ENCODE measurements around the gene REEP5.

REEP5 gene

DNA sequence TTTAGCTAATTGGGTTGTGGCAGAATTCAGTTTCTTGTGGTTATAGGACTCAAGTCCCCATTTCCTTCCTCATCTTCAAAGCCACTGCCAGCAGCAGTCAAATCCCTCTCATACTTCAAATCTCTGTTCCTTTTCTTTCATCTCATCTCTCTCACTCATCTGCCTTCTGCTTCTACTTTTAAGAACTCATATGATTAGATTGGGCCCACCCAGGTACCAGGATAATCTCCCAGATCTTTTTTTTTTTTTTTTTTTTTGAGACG lies 8.0 kb upstream of the REEP5 start:
- TF ChIP-seq, protein P1, sequence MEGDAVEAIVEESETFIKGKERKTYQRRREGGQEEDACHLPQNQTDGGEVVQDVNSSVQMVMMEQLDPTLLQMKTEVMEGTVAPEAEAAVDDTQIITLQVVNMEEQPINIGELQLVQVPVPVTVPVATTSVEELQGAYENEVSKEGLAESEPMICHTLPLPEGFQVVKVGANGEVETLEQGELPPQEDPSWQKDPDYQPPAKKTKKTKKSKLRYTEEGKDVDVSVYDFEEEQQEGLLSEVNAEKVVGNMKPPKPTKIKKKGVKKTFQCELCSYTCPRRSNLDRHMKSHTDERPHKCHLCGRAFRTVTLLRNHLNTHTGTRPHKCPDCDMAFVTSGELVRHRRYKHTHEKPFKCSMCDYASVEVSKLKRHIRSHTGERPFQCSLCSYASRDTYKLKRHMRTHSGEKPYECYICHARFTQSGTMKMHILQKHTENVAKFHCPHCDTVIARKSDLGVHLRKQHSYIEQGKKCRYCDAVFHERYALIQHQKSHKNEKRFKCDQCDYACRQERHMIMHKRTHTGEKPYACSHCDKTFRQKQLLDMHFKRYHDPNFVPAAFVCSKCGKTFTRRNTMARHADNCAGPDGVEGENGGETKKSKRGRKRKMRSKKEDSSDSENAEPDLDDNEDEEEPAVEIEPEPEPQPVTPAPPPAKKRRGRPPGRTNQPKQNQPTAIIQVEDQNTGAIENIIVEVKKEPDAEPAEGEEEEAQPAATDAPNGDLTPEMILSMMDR (IDR thresholded peaks at IDR 0.05; ENCODE audit: insufficient read depth, missing control alignments) = no peak
- no peak for DNase-seq (ENCODE audit: insufficient read length, low spot score)
- FAIRE-seq = no peak

DNA sequence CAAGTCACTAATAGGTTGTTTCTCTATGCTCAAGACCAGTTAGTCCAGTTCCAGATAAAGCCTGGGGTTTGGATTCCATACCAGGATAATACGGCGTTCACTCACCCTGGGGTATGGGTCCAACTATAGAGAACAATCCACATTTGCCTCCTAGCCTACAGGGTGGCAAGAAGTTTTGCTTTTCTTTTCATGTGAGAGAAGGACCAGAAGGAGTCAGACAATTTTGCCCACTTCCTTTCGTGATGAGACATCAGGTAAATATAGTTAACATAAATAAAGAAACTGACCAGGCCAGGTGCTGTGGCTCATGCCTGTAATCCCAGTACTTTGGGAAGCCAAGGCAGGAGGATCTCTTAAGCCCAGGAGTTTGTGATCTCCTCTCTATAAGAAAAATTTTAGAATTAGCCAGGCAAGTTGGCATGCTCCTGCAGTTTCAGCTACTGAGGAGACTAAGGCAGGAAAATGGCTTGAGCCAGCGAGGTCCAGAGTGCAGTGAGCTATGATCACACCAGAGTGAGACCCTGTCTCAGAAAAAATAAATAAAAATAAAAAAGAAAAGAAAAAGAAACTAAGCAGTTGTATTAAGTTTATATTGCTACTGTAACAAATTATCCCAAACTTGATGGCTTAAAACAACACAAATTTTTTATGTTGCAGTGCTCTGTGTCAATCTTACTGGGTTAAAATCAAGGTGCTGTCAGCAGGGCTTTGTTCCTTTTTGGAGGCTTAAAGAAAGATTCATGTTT lies 7.5 kb upstream of the REEP5 start:
- TF ChIP-seq, protein P1 (IDR thresholded peaks at IDR 0.05; ENCODE audit: insufficient read depth, missing control alignments) = no peak
- FAIRE-seq (no peak), DNase-seq (ENCODE audit: insufficient read length, low spot score) (no peak)

DNA sequence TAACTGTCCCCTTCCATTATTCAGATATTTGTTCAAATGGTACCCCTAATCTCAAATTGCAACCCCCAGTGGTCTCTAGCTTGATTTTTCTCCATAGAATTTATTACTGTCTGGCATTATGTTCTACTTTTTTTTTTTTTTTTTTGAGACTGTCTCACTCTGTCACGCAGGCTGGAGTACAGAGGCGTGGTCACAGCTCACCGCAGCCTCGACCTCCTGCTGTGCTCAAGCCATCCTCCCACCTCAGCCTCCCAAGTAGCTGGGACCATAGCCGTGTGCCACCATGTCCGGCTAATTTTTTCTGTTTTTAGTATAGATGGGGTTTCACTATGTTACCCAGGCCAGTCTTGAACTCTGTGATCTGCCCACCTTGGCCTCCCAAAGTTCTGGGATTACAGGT lies 2.0 kb upstream of the REEP5 start:
- TF ChIP-seq, protein P1 (IDR thresholded peaks at IDR 0.05; ENCODE audit: insufficient read depth, missing control alignments) = no peak
- no peak for FAIRE-seq
- DNase-seq (ENCODE audit: insufficient read length, low spot score) = no peak

DNA sequence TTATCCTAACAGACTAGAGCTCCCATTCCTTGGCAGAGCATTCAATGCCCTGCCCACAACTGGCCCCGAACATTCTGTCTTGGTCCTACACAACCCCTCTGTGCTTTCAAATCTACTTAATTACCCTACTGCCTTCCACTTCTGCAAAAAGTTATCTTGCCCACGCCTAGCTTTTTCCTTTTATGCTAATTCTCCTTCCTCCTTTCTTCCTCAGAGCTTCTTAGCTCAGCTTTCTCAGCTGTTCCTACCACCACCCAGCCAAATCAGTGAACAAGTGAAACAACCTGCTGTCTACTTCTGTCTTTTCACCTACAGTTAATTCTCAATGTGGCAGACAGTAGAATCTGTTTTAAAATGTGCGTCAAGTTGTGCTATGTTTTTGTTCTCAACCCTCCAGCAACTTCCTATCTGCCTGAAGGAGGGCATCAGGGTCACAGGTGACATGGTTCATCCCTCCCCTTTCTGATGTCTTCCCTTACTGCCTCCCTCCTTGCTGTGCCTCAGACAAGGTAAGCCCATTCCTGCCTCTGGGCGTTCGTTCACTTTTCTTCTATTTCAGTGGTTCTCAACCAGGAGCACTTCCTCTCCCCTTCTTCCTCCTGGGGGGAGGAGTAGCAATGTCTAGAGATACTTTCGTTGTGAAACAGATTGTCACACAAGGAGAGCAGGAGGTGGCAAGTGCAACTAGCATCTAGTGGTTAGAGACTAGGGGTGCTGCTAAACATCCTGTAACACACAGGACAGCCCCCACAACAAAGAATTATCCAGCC lies 1.3 kb upstream of the REEP5 start:
- TF ChIP-seq, protein P1 (IDR thresholded peaks at IDR 0.05; ENCODE audit: insufficient read depth, missing control alignments) = no peak
- DNase-seq (ENCODE audit: insufficient read length, low spot score) (no peak), FAIRE-seq (no peak)

DNA sequence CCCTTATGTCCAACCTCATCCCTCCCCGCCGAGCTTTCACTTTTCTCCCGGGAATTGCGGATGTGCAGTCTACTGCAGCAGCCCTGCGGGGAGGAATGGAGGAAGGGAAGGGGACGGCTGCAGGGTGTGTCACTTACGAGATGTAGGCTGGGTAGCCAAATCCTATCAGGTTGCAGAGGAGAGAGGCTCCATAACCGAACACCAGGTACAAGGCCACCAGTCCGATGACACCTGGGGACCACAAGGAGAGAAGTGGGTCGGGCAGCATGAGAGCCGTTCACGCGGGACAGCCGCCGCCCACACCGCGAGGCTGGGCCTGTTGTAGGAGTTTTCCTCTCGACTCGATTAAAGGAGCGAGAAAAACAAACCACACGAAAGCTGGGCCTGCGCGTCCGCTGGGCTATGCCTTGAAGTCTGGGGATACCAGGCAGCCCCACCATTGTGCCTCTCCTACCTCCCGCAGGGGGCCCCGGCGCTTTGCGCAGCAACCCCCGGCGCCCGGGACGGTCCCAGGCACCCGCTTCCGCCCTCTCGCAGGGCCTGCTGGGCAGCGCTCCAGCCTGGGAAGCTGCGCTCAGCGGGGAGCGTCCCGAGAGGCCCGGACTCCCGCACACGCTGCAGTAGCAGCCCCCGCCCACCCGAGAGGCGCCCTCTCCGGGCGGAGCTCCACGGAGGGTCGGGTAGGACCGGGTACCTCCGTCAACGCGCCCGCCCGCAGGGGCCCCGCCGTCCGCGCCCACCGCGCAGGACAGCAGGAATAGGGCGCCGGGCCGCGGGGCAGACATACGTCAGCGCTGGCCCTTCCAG lies 798 bp downstream of the REEP5 start:
- DNase-seq (ENCODE audit: insufficient read length, low spot score) (peak; percentile 34), FAIRE-seq (no peak)
- TF ChIP-seq, protein P1 (IDR thresholded peaks at IDR 0.05; ENCODE audit: insufficient read depth, missing control alignments) = no peak

DNA sequence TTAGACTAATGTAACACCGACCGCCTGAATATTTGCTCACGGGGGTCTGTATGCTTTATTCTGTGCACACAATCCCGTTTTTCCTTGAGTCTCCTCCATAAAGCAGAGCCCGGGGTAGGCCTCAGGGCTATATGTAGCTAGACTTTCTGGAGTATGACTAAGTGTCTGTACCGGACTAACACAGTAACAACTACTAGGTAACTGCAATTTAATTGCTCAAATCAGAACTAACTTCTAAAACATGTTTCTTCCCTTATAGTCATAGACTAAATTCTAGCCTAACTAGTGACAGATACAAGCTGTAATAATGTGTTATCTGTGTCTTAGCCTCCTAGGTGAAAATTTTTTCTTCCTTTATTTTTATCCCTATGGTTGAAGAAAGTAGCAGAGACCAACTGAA lies 2.1 kb downstream of the REEP5 start:
- no peak for FAIRE-seq
- DNase-seq (ENCODE audit: insufficient read length, low spot score) = no peak
- TF ChIP-seq, protein P1 (IDR thresholded peaks at IDR 0.05; ENCODE audit: insufficient read depth, missing control alignments) = no peak

All from D721Med (cell line).